ENCODE results near the gene ZFP64.

ZFP64 gene

GRCh38 chr20:52104546-52105441 lies 86.8 kb downstream of the ZFP64 start:
- DNase-seq (ENCODE audit: insufficient read length, low spot score) = no peak
- TF ChIP-seq CTCF (IDR thresholded peaks at IDR 0.05; ENCODE audit: insufficient read depth, missing control alignments) = no peak
- FAIRE-seq = no peak

GRCh38 chr20:52103913-52104545 lies 87.5 kb downstream of the ZFP64 start:
- DNase-seq (ENCODE audit: insufficient read length, low spot score) (no peak), FAIRE-seq (no peak)
- TF ChIP-seq CTCF (IDR thresholded peaks at IDR 0.05; ENCODE audit: insufficient read depth, missing control alignments) = no peak

GRCh38 chr20:52103335-52103912 lies 88.2 kb downstream of the ZFP64 start:
- no peak for TF ChIP-seq CTCF (IDR thresholded peaks at IDR 0.05; ENCODE audit: insufficient read depth, missing control alignments)
- DNase-seq (ENCODE audit: insufficient read length, low spot score) (no peak), FAIRE-seq (no peak)

GRCh38 chr20:52102559-52102958 lies 89.0 kb downstream of the ZFP64 start:
- no peak for TF ChIP-seq CTCF (IDR thresholded peaks at IDR 0.05; ENCODE audit: insufficient read depth, missing control alignments)
- FAIRE-seq = no peak
- DNase-seq (ENCODE audit: insufficient read length, low spot score) = no peak

GRCh38 chr20:52102126-52102525 lies 89.5 kb downstream of the ZFP64 start:
- no peak for FAIRE-seq
- TF ChIP-seq CTCF (IDR thresholded peaks at IDR 0.05; ENCODE audit: insufficient read depth, missing control alignments) = no peak

More at GRCh38 chr20:52102126-52102525, 89.5 kb downstream of the ZFP64 start:
- DNase-seq (ENCODE audit: insufficient read length, low spot score) = no peak
